HCT116 (cell line): ENCODE results near the gene EXOC4. TPM values are rescaled to one million over a fixed set of nuclear protein-coding genes. Genes with fewer than 3 reads are reported as not detected.

Experiments used
- ATAC-seq: fragments of 200-7000 bp; cut with Tn5 transposase; 2 replicates; pipeline ENCODE4 v1.9.1; 2020; ENCODE audit warnings: mild to moderate bottlenecking, moderate library complexity
- BruUV-seq: library from RNA; stranded (reverse); fragments of 400-500 nt; replicated peaks from 2 replicates; lab custom pipeline; 2021; lab: Mats Ljungman, UMichigan
- CTCF ChIA-PET: fragments of 300-600 bp; sonication (Branson Sonifier 250); formaldehyde crosslinking; loops from one replicate; lab custom pipeline; 2021; ENCODE audit warnings: antibody characterized with exemption; lab: Charles Lee
- POLR2A ChIA-PET: fragments of 300-600, 350-600 bp; sonication (Branson Sonifier 250); formaldehyde crosslinking; loops from one replicate; lab custom pipeline; 2021; ENCODE audit warnings: antibody characterized with exemption; lab: Charles Lee
- RAD21 ChIA-PET, 2 experiments: fragments of 300-600 bp; sonication (Branson Sonifier 250); formaldehyde crosslinking; loops; one replicate each; lab custom pipeline; 2023; ENCODE audit warnings: low total read pairs in 2 of 2; ENCODE audit not compliant: uncharacterized antibody in 2 of 2, unreplicated experiment in 2 of 2, low non-redundant PET in 1 of 2; lab: Charles Lee
- DNase-seq: peaks from one replicate; pipeline ENCODE4 v3.0.0-alpha.2; 2010; ENCODE audit warnings: low read depth, low spot score
- H2AFZ ChIP-seq: fragments of 200-600 bp; shearing (Covaris generic), sonication (generic); 2 replicates; pipeline ENCODE4 v1.6.1; 2017; ENCODE audit warnings: low read depth, mixed run types, mixed read lengths, antibody characterized with exemption, low read length; ENCODE audit not compliant: poor library complexity, severe bottlenecking
- H3K27ac ChIP-seq: 2 replicates; pipeline ENCODE4 v1.5.1; 2012; ENCODE audit warnings: low read depth, low read length
- H3K27me3 ChIP-seq: fragments of 200-600 bp; sonication (generic); 2 replicates; pipeline ENCODE4 v1.6.1; 2016; ENCODE audit warnings: mixed run types, low read length, mixed read lengths; ENCODE audit not compliant: insufficient read depth
- H3K36me3 ChIP-seq, 2 experiments: fragments of 200-500 bp in 1 of 2; fragments of 200-600 bp in 1 of 2; sonication (Bioruptor generic) in 1 of 2; sonication (generic) in 1 of 2; 2 replicates each; pipeline versions ENCODE4 v1.5.1 to v1.6.1; 2014 to 2016; ENCODE audit warnings: low read length in 2 of 2, inconsistent platforms in 1 of 2, mixed read lengths in 1 of 2, mixed run types in 1 of 2; ENCODE audit not compliant: insufficient read depth in 2 of 2, control insufficient read depth in 1 of 2
- H3K4me1 ChIP-seq, 2 experiments: fragments of 200-600 bp in 1 of 2; sonication (generic) in 1 of 2; 2 replicates each; pipeline versions ENCODE4 v1.5.1 to v1.6.1; 2012 to 2017; ENCODE audit warnings: low read length in 2 of 2, inconsistent platforms in 1 of 2, mild to moderate bottlenecking in 1 of 2, mixed read lengths in 1 of 2, mixed run types in 1 of 2, moderate library complexity in 1 of 2; ENCODE audit not compliant: insufficient read depth in 2 of 2, control insufficient read depth in 1 of 2
- H3K4me2 ChIP-seq: fragments of 200-600 bp; sonication (generic); 2 replicates; pipeline ENCODE4 v1.6.1; 2017; ENCODE audit warnings: mixed run types, low read length, mixed read lengths
- H3K4me3 ChIP-seq, 2 experiments: fragments of 200-600 bp in 1 of 2; sonication (generic) in 1 of 2; replicated peaks in 1 of 2; 2 replicates each; pipeline ENCODE4 v1.5.1; 2011 to 2016; ENCODE audit warnings: low read length in 2 of 2, control low read depth in 1 of 2, low read depth in 1 of 2, mild to moderate bottlenecking in 1 of 2, mixed read lengths in 1 of 2, mixed run types in 1 of 2
- H3K79me2 ChIP-seq: fragments of 200-600 bp; sonication (generic); 2 replicates; pipeline ENCODE4 v1.6.1; 2017; ENCODE audit warnings: mild to moderate bottlenecking, mixed run types, low read length, moderate library complexity, mixed read lengths; ENCODE audit not compliant: insufficient read depth
- H3K9ac ChIP-seq: fragments of 200-600 bp; sonication (generic); 2 replicates; pipeline ENCODE4 v1.6.1; 2016; ENCODE audit warnings: low read length, mixed read lengths
- H3K9me2 ChIP-seq: fragments of 200-600 bp; sonication (generic), shearing (Covaris generic); 2 replicates; pipeline ENCODE4 v1.6.1; 2017; ENCODE audit warnings: mixed run types, mild to moderate bottlenecking, moderate library complexity; ENCODE audit not compliant: insufficient read depth
- H3K9me3 ChIP-seq, 2 experiments: fragments of 200-500 bp in 1 of 2; fragments of 200-600 bp in 1 of 2; sonication (Bioruptor generic) in 1 of 2; sonication (generic) in 1 of 2; 2 replicates each; pipeline ENCODE4 v1.6.1; 2014 to 2017; ENCODE audit warnings: low read length in 2 of 2, mixed read lengths in 2 of 2, inconsistent platforms in 1 of 2, low read depth in 1 of 2, mild to moderate bottlenecking in 1 of 2, mixed run types in 1 of 2, moderate library complexity in 1 of 2; ENCODE audit not compliant: control insufficient read depth in 1 of 2, insufficient read depth in 1 of 2
- H4K20me1 ChIP-seq: fragments of 200-600 bp; sonication (generic), shearing (Covaris generic); 2 replicates; pipeline ENCODE4 v1.6.1; 2017; ENCODE audit warnings: mixed run types, mild to moderate bottlenecking, moderate library complexity; ENCODE audit not compliant: insufficient read depth
- EGR1 ChIP-seq: IDR thresholded peaks from 2 replicates; pipeline ENCODE4 v1.6.1; 2012; ENCODE audit warnings: low read depth
- EZH2 ChIP-seq: fragments of 200-600 bp; sonication (generic); IDR thresholded peaks from 2 replicates; pipeline ENCODE4 v1.6.1; 2017; ENCODE audit warnings: antibody characterized with exemption, mixed run types
- FOSL1 ChIP-seq: IDR thresholded peaks from 2 replicates; pipeline ENCODE4 v1.6.1; 2012; ENCODE audit warnings: low read depth
- RAD21 ChIP-seq: IDR thresholded peaks from 2 replicates; pipeline ENCODE4 v1.6.1; 2012; ENCODE audit warnings: low read depth, mild to moderate bottlenecking
- SP1 ChIP-seq: IDR thresholded peaks from 2 replicates; pipeline ENCODE4 v1.6.1; 2012; ENCODE audit warnings: low read depth
- SRF ChIP-seq: IDR thresholded peaks from 2 replicates; pipeline ENCODE4 v1.6.1; 2012; ENCODE audit warnings: low read depth
- YY1 ChIP-seq: IDR thresholded peaks from 2 replicates; pipeline ENCODE4 v1.6.1; 2011; ENCODE audit warnings: low read length, low read depth, moderate library complexity, mild to moderate bottlenecking; ENCODE audit not compliant: insufficient replicate concordance; ENCODE audit errors: extremely low read depth
- ZBTB33 ChIP-seq: IDR thresholded peaks from 2 replicates; pipeline ENCODE4 v1.6.1; 2011; ENCODE audit warnings: mild to moderate bottlenecking, low read length, moderate library complexity; ENCODE audit not compliant: insufficient replicate concordance; ENCODE audit errors: extremely low read depth
- intact Hi-C: fragments of 100-400 bp; cut with micrococcal nuclease; formaldehyde crosslinking; loops from 2 replicates; pipeline ENCODE4 v1.10.0; 2022
- total RNA-seq: library from RNA; stranded (reverse); gene quantifications from one replicate; pipeline ENCODE4 v1.2.1, GENCODE V29; 2021; ENCODE audit not compliant: unreplicated experiment
- TF ChIP-seq, protein P1 (sequence below): IDR thresholded peaks from 2 replicates; pipeline ENCODE4 v1.6.1; 2012; ENCODE audit warnings: low read depth

The EXOC4 gene
- total RNA-seq, 1 experiment from 2014 or later = 40.3 TPM

GRCh38 chr7:134016942-134017303 lies 764.0 kb downstream of the EXOC4 start:
- ATAC-seq (no peak), DNase-seq (no peak)
- H3K27me3 ChIP-seq = no peaks in the 10 kb centered on the region
- no peak overlapping the region for H3K4me2 ChIP-seq
- H3K4me1 ChIP-seq = no peaks in the 10 kb centered on the region
- H3K4me3 ChIP-seq = no peak overlapping the region
- no peak overlapping the region for H3K27ac ChIP-seq
- POLR2A ChIA-PET = no interaction called here
- TF ChIP-seq YY1 (no peak), RAD21 (no peak), FOSL1 (no peak), EGR1 (no peak), SRF (no peak), ZBTB33 (no peak), SP1 (no peak), EZH2 (no peak)
- TF ChIP-seq, all 23 proteins: peak for 0
- H3K36me3 ChIP-seq = no peaks in the 10 kb centered on the region
- ChIA-PET RAD21 (no interaction called here), CTCF (no interaction called here)
- no TSS peak for BruUV-seq
- intact Hi-C loops = loop anchor here (10.0 kb wide), 2 partner anchors 1302 to 1432 kb away; no protein-coding TSS in a partner anchor
- no peaks in the 10 kb centered on the region for H4K20me1 ChIP-seq
- H3K9me3 ChIP-seq = no peaks in the 10 kb centered on the region
- no peaks in the 10 kb centered on the region for H3K9me2 ChIP-seq
- H3K79me2 ChIP-seq = no peaks in the 10 kb centered on the region
- no peak overlapping the region for H3K9ac ChIP-seq
- no peak overlapping the region for H2AFZ ChIP-seq

DNA sequence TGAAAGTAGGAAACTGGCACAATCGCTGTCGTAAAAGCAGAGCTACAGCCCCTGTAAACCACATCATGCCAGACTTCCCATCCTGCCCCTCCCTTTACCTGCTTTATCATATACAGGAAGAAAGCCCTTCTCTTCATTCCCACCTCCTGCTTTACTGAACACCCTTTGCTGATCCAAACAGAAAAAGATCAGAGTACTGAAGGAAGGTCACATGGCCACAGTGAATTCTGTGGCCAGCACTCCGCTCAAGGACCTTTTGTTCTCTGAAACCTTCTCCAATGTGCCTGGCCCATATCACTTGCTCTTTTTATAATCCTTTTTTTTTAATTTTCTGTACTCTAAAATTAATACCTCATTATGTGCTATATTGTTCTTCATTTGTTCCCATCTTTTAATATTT lies 765.4 kb downstream of the EXOC4 start:
- H3K9me2 ChIP-seq = no peaks in the 10 kb centered on the region
- no peak overlapping the region for H3K4me2 ChIP-seq
- no peaks in the 10 kb centered on the region for H3K79me2 ChIP-seq
- H4K20me1 ChIP-seq = no peaks in the 10 kb centered on the region
- no peak overlapping the region for H3K4me3 ChIP-seq
- H3K9me3 ChIP-seq = no peaks in the 10 kb centered on the region
- DNase-seq (no peak), ATAC-seq (no peak)
- TF ChIP-seq SP1 (no peak), EGR1 (no peak)
- TF ChIP-seq, protein P1, sequence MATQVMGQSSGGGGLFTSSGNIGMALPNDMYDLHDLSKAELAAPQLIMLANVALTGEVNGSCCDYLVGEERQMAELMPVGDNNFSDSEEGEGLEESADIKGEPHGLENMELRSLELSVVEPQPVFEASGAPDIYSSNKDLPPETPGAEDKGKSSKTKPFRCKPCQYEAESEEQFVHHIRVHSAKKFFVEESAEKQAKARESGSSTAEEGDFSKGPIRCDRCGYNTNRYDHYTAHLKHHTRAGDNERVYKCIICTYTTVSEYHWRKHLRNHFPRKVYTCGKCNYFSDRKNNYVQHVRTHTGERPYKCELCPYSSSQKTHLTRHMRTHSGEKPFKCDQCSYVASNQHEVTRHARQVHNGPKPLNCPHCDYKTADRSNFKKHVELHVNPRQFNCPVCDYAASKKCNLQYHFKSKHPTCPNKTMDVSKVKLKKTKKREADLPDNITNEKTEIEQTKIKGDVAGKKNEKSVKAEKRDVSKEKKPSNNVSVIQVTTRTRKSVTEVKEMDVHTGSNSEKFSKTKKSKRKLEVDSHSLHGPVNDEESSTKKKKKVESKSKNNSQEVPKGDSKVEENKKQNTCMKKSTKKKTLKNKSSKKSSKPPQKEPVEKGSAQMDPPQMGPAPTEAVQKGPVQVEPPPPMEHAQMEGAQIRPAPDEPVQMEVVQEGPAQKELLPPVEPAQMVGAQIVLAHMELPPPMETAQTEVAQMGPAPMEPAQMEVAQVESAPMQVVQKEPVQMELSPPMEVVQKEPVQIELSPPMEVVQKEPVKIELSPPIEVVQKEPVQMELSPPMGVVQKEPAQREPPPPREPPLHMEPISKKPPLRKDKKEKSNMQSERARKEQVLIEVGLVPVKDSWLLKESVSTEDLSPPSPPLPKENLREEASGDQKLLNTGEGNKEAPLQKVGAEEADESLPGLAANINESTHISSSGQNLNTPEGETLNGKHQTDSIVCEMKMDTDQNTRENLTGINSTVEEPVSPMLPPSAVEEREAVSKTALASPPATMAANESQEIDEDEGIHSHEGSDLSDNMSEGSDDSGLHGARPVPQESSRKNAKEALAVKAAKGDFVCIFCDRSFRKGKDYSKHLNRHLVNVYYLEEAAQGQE = no peak
- no peak overlapping the region for H2AFZ ChIP-seq
- no peak overlapping the region for H3K9ac ChIP-seq
- no peaks in the 10 kb centered on the region for H3K27me3 ChIP-seq
- no peaks in the 10 kb centered on the region for H3K4me1 ChIP-seq
- ChIA-PET POLR2A (no interaction called here), RAD21 (no interaction called here), CTCF (no interaction called here)
- intact Hi-C loops = loop anchor here (10.0 kb wide), 2 partner anchors 1304 to 1434 kb away; no protein-coding TSS in a partner anchor
- no peaks in the 10 kb centered on the region for H3K36me3 ChIP-seq
- no peak overlapping the region for H3K27ac ChIP-seq
- BruUV-seq = no TSS peak
